ENCODE measurements around the gene ABCG4.
"Not testable (repeated sequence)": the region's sequence is repeated elsewhere in the genome, so short reads cannot be mapped to it uniquely, and the experiment has no call there.

The ABCG4 gene

GRCh38 chr11:119155733-119156492 lies 7.1 kb downstream of the ABCG4 start:
- no peak for DNase-seq

DNA sequence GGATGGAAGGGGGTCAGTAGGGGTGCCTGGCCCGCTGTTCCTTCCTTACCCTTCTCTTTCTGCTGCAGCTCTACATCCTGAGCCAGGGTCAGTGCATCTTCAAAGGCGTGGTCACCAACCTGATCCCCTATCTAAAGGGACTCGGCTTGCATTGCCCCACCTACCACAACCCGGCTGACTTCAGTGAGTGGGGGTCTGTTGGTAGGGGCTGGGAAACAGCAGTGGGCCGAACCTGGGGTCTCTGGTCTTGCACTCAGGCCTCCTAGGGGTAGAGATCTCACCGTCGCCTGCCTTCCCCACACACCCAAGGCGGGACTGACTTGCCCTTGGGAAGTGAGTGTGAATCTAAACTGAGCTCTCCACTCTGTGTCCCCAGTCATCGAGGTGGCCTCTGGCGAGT lies 7.6 kb downstream of the ABCG4 start:
- DNase-seq: no peak

DNA sequence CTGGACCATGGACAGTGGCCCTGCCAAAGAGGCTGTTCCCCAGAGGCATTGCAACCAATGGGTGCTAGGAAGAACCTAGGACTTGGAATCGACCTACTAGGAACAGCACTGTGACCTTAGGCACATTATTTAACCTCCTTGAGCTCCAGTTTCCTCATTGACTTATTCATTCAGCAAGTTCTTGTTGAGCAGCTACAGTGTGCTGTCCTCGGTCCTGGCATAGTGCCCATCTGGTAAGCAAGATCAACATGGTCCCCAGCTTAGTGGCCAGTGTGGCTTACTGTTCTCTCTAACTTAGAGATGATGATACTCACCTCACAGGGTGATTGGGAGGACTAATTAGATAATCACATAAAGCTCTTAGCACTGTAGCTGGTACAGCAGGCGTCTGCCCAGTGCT lies 8.2 kb downstream of the ABCG4 start:
- no peak for DNase-seq

- DNase-seq: no peak
These were observed 9.6 kb downstream of the ABCG4 start for GRCh38 chr11:119158467-119158866.

DNA sequence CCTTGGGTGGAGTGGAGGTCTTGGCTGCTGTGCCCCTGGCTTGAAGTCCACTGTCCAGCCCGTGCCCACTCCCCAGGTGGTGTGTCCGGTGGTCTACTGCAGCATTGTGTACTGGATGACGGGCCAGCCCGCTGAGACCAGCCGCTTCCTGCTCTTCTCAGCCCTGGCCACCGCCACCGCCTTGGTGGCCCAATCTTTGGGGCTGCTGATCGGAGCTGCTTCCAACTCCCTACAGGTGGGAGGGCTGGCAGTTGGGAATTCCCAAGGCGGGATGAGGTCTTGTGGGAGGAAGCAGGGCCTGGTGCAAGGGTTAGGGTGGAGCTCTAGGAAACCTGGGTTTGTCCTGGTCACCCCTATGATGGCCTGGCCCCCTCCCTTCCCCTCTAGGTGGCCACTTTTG lies 11.3 kb downstream of the ABCG4 start:
- no peak for DNase-seq

DNA sequence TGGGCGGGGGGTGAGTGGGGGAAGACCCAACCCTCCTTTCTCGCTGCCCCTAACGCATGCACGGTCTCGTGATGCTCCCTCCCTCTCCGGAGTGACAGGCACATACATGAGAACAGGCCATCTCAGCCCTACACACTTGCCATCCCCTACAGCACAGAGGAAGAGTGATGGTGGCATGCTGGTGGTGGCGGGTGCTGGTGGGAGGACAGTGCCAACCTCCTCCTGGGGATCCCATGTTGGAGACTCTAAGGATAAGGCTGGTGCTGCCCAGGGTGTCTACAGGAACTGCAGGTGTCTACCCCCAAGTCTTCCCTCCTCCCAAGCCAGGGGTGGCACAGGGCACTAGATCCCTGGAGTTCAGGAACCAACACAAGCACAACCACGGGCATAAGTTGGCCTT lies 13.0 kb downstream of the ABCG4 start:
- DNase-seq: no peak

- no peak for DNase-seq
These were observed 17.7 kb downstream of the ABCG4 start for GRCh38 chr11:119166368-119167076.

DNA sequence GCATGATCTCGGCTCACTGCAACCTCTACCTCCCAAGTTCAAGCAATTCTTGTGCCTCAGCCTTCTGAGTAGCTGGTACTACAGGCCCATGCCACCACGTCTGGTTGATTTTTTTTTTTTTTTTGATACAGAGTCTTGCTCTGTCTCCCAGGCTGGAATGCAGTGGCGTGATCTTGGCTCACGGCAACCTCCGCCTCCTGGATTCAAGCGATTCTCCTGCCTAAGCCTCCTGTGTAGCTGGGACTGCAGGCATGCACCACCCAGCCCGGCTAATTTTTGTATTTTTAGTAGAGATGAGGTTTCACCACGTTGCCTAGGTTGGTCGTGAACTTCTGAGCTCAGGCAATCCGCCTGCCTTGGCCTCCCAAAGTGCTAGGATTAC lies 18.2 kb downstream of the ABCG4 start:
- not testable (repeated sequence) for DNase-seq

GRCh38 chr11:119167933-119168332 lies 19.1 kb downstream of the ABCG4 start:
- no peak for DNase-seq

GRCh38 chr11:119168471-119169281 lies 19.8 kb downstream of the ABCG4 start, which contains the start of gene NLRX1:
Gene NLRX1 (plus strand): TSS chr11:119168725. CDS start chr11:119171404, 2,679 bp downstream.
- peak; percentile 89 for DNase-seq

GRCh38 chr11:119169282-119169719 lies 20.4 kb downstream of the ABCG4 start:
- peak; percentile 18 for DNase-seq

- DNase-seq: no peak
These were observed 23.7 kb downstream of the ABCG4 start for GRCh38 chr11:119172513-119172912.

- DNase-seq: no peak
These were observed 24.6 kb downstream of the ABCG4 start for GRCh38 chr11:119173453-119173852.

DNA sequence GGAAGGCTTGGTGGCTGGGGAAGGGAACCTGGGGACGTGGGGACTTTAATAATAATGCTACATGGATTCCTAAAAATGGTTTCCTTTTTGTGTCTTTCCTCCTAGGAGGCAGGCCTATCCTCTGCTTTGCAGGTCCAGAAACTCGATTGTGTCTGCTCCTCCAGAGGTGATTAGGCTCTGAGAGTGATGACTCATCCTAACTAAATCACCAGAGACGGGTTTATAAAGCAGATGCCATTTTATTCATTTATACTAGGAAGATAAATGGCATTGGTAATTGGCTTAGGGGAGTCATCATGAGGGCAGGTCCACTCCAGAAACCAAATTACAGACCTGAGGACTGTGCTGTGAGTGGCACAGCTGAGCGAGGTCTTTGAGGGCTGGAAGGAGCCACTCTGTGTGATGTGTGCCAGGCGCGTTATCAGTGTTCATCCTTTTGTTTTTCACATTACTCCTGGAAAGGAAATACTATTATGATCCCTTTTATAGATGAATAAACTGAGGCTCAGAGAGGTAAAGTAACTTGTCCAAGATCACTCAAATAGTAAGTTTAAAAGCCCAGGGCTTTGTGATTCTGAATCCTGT lies 26.7 kb downstream of the ABCG4 start:
- no peak for DNase-seq

- peak; percentile 18 for DNase-seq
These were observed 29.4 kb downstream of the ABCG4 start for GRCh38 chr11:119178166-119178680.

GRCh38 chr11:119179342-119179741 lies 30.5 kb downstream of the ABCG4 start:
- DNase-seq: no peak

GRCh38 chr11:119179983-119180382 lies 31.1 kb downstream of the ABCG4 start:
- DNase-seq: no peak

DNA sequence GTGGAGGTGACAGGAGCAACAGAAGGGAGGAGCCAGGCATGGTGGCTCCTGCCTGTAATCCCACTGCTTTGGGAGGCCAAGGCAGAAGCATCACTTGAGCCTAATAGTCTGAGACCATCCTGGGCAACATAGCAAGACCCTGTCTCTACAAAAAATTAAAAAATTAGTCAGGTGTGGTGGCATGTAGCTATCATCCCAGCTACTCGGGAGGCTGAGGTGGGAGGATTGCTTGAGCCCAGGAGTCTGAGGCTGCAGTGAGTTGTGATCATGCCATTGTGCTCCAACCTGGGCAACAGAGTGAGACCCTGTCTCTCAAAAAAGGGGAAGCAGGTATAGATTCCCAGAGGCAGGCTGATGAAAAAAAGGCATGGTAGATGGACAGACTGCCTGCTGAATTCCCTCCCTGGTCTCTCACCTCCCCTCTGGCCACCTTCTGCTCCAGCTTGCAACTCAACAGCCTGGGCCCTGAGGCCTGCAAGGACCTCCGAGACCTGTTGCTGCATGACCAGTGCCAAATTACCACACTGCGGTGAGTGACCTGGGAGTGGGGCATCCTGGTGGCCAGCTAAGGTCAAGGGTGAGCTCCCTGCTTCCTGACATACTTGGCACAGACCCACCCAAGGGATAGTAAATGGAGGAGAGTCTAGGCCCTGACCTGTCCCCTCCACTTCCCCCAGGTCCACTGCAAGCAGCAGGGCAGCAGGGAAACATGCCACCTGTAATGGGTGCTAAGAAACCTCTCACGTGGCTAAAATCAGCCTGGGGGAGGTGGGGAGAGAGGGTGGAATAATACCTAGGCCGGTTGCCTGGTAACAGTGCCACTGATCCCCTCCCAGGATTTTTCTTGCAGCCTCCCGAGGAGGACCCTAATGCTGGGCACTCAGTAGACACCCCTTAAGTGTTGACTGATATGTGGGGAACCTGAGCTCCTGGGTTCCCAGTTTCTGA lies 32.2 kb downstream of the ABCG4 start:
- DNase-seq: no peak

- DNase-seq: no peak
These were observed 33.0 kb downstream of the ABCG4 start for GRCh38 chr11:119181677-119182412.

- DNase-seq: not testable (repeated sequence)
These were observed 35.5 kb downstream of the ABCG4 start for GRCh38 chr11:119184399-119184798.
